Right lobe of liver (tissue), 4 donors: ENCODE data around the gene MSH3.

Source experiments
- CTCF ChIP-seq, 4 donors: fragments of 200-600 bp in 3 of 4; fragments of 450-650 bp in 1 of 4; IDR thresholded peaks; one replicate each; pipeline versions ENCODE4 v1.5.1 to v1.8.0; 2016 to 2022; ENCODE audit warnings: antibody characterized with exemption in 4 of 4, mild to moderate bottlenecking in 2 of 4
- POLR2A ChIP-seq: fragments of 450-650 bp; IDR thresholded peaks from one replicate; pipeline ENCODE4 v1.6.1; 2017; ENCODE audit warnings: antibody characterized with exemption, mild to moderate bottlenecking
- donor health status: DM: no; HTN: no; CAD: no.
- donor health status: DM: no; HTN: no; CAD: no.
- donor health status: DM: no; HTN: yes; CAD: no.

GRCh38 chr5:80799041-80799440 is 144.6 kb downstream of the MSH3 start:
- TF ChIP-seq CTCF (IDR thresholded peaks at IDR 0.05) (no peak), POLR2A (no peak)
